IPS-15b (cell line): ENCODE data around the gene XPO6.
"Not testable (repeated sequence)": the region's sequence is repeated elsewhere in the genome, so short reads cannot be mapped to it uniquely, and the experiment has no call there.

Experiments used
- H3K27me3 ChIP-seq: one replicate; pipeline ENCODE4 v1.6.1; 2013; ENCODE audit warnings: low read length; ENCODE audit not compliant: control insufficient read depth, insufficient read depth
- H3K36me3 ChIP-seq: one replicate; pipeline ENCODE4 v1.6.1; 2013; ENCODE audit warnings: low read length; ENCODE audit not compliant: control insufficient read depth, insufficient read depth
- H3K4me1 ChIP-seq: one replicate; pipeline ENCODE4 v1.6.1; 2013; ENCODE audit warnings: mild to moderate bottlenecking, low read length; ENCODE audit not compliant: control insufficient read depth, insufficient read depth
- H3K4me3 ChIP-seq: one replicate; pipeline ENCODE4 v1.5.1; 2013; ENCODE audit warnings: low read depth, low read length
- H3K9ac ChIP-seq: one replicate; pipeline ENCODE4 v1.6.1; 2013; ENCODE audit warnings: low read depth, mild to moderate bottlenecking, low read length
- H3K9me3 ChIP-seq: one replicate; pipeline ENCODE4 v1.6.1; 2013; ENCODE audit warnings: mild to moderate bottlenecking, low read length; ENCODE audit not compliant: control insufficient read depth, insufficient read depth

XPO6 gene

DNA sequence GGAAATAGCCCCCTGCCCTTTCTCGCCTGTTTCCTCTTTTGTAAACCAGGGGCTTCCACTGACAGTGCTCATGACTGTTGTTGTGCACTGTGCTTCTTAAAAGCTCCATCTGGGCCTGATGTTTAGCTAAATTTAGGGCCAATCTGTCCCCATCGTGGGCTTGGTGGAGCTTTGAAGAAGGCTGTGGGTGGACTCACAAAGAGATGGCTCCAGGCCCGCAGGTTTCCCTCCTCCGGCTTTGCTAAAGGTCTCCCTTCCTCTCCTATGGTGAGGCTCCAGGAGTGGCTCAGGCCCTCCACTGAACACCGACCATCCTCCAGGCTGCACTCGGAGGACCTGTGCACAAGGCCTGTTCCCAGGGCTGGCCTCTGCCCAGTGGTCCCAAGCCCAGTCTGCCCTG, 30.2 kb upstream of the XPO6 start:
- no peak overlapping the region for H3K4me3 ChIP-seq
- no peaks in the 10 kb centered on the region for H3K4me1 ChIP-seq
- H3K9me3 ChIP-seq = peaks cover 2% of the 10 kb centered on the region
- no peaks in the 10 kb centered on the region for H3K36me3 ChIP-seq
- H3K9ac ChIP-seq = no peak overlapping the region
- H3K27me3 ChIP-seq = no peaks in the 10 kb centered on the region

GRCh38 chr16:28237754-28238357, 26.1 kb upstream of the XPO6 start:
- Histone ChIP-seq H3K4me3 (no peak overlapping the region), H3K27me3 (no peaks in the 10 kb centered on the region), H3K9ac (no peak overlapping the region), H3K36me3 (no peaks in the 10 kb centered on the region), H3K4me1 (no peaks in the 10 kb centered on the region), H3K9me3 (peaks cover 2% of the 10 kb centered on the region)

- Histone ChIP-seq H3K4me3 (no peak overlapping the region), H3K9me3 (no peaks in the 10 kb centered on the region), H3K36me3 (no peaks in the 10 kb centered on the region), H3K9ac (no peak overlapping the region), H3K4me1 (no peaks in the 10 kb centered on the region), H3K27me3 (no peaks in the 10 kb centered on the region)
These were observed 20.0 kb upstream of the XPO6 start for GRCh38 chr16:28231763-28232162.

GRCh38 chr16:28223909-28224308, 12.1 kb upstream of the XPO6 start:
- not testable (repeated sequence) for H3K36me3 ChIP-seq, H3K4me3 ChIP-seq, H3K27me3 ChIP-seq

DNA sequence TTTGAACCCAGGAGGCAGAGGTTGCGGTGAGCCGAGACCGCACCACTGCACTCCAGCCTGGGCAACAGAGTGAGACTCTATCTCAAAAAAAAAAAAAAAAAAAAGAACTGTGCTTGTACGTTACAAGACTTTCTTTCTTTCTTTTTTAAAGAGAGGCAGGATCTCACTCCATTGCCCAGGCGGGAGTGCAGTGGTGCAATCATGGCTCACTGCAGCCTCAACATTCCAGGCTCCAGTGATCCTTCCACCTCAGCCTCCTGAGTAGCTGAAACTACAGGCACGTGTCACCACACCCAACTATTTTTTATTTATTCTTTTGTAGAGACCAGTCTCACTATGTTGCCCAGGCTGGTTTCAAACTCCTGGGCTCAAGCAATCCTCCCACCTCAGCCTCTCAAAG, 8.0 kb upstream of the XPO6 start:
- not testable (repeated sequence) for H3K9ac ChIP-seq, H3K27me3 ChIP-seq, H3K4me3 ChIP-seq, H3K36me3 ChIP-seq, H3K4me1 ChIP-seq, H3K9me3 ChIP-seq

More at GRCh38 chr16:28223909-28224308, 12.1 kb upstream of the XPO6 start:
- not testable (repeated sequence) for H3K4me1 ChIP-seq, H3K9ac ChIP-seq, H3K9me3 ChIP-seq

DNA sequence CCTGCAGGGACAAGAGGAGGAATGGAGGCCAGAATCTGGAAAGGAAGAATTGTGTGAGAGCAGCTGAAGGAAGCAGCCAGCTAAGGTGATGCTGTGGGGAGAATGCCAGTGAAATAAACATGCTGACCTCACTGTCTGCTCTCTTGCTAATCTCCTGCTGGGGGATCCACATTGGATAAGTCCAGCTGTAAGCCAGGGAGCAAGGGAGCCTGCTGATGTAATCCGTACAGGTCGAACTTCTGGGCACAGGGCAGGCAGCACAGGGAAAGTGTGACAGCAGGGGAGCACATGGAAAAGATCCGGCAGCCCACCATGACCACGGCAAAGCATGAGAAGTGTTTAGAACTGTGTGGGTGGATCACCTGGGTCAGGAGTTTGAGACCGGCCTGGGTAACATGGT, 7.5 kb upstream of the XPO6 start:
- Histone ChIP-seq H3K27me3 (no peaks in the 10 kb centered on the region), H3K9me3 (no peaks in the 10 kb centered on the region), H3K36me3 (no peaks in the 10 kb centered on the region), H3K4me3 (no peak overlapping the region), H3K4me1 (no peaks in the 10 kb centered on the region), H3K9ac (no peak overlapping the region)

- H3K4me3 ChIP-seq = no peak overlapping the region
- no peak overlapping the region for H3K9ac ChIP-seq
- H3K36me3 ChIP-seq = no peaks in the 10 kb centered on the region
- no peaks in the 10 kb centered on the region for H3K27me3 ChIP-seq
- no peaks in the 10 kb centered on the region for H3K9me3 ChIP-seq
- H3K4me1 ChIP-seq = peaks cover 3% of the 10 kb centered on the region
These were observed 6.3 kb upstream of the XPO6 start for GRCh38 chr16:28218109-28218508.

- no peak overlapping the region for H3K4me3 ChIP-seq
- no peak overlapping the region for H3K9ac ChIP-seq
- H3K9me3 ChIP-seq = no peaks in the 10 kb centered on the region
- H3K4me1 ChIP-seq = peaks cover 4% of the 10 kb centered on the region
- H3K27me3 ChIP-seq = no peaks in the 10 kb centered on the region
- H3K36me3 ChIP-seq = no peaks in the 10 kb centered on the region
These were observed 5.6 kb upstream of the XPO6 start for GRCh38 chr16:28217326-28217725.

GRCh38 chr16:28213396-28213795, 1.6 kb upstream of the XPO6 start:
- Histone ChIP-seq H3K27me3 (no peaks in the 10 kb centered on the region), H3K36me3 (peaks cover 6% of the 10 kb centered on the region), H3K4me3 (no peak overlapping the region), H3K9ac (no peak overlapping the region), H3K4me1 (peaks cover 6% of the 10 kb centered on the region), H3K9me3 (no peaks in the 10 kb centered on the region)

- H3K9ac ChIP-seq = peak overlapping the region; percentile 87
- no peaks in the 10 kb centered on the region for H3K9me3 ChIP-seq
- H3K27me3 ChIP-seq = no peaks in the 10 kb centered on the region
- H3K4me3 ChIP-seq = peak overlapping the region; percentile 77
- H3K36me3 ChIP-seq = peaks cover 7% of the 10 kb centered on the region
- H3K4me1 ChIP-seq = peaks cover 6% of the 10 kb centered on the region
These were observed 738 bp upstream of the XPO6 start for GRCh38 chr16:28212532-28212873.

GRCh38 chr16:28210979-28211588, 681 bp downstream of the XPO6 start:
- no peaks in the 10 kb centered on the region for H3K27me3 ChIP-seq
- H3K9me3 ChIP-seq = no peaks in the 10 kb centered on the region
- peak overlapping the region; percentile 81 for H3K4me3 ChIP-seq
- peaks cover 7% of the 10 kb centered on the region for H3K36me3 ChIP-seq
- peaks cover 6% of the 10 kb centered on the region for H3K4me1 ChIP-seq
- peak overlapping the region; percentile 76 for H3K9ac ChIP-seq

GRCh38 chr16:28210264-28210663, 1.5 kb downstream of the XPO6 start:
- H3K9me3 ChIP-seq = no peaks in the 10 kb centered on the region
- H3K36me3 ChIP-seq = peaks cover 7% of the 10 kb centered on the region
- peaks cover 6% of the 10 kb centered on the region for H3K4me1 ChIP-seq
- peak overlapping the region; percentile 81 for H3K4me3 ChIP-seq
- no peak overlapping the region for H3K9ac ChIP-seq
- H3K27me3 ChIP-seq = no peaks in the 10 kb centered on the region
